Suprapubic skin (tissue), 4 donors: ENCODE data around the gene ERC2. TPM values are rescaled to one million over a fixed set of nuclear protein-coding genes. Genes with fewer than 3 reads are reported as not detected.

Experiments
- DNase-seq, 2 donors: peaks; one replicate each; pipeline ENCODE4 v3.0.0-alpha.2; 2019; ENCODE audit warnings: low spot score in 2 of 2
- H3K27ac ChIP-seq: fragments of 200-600 bp; sonication (generic); one replicate; pipeline ENCODE4 v1.5.1; 2019
- H3K27me3 ChIP-seq: fragments of 200-600 bp; sonication (generic); one replicate; pipeline ENCODE4 v1.5.1; 2019
- H3K36me3 ChIP-seq: fragments of 200-600 bp; sonication (generic); one replicate; pipeline ENCODE4 v1.5.1; 2019
- H3K4me1 ChIP-seq: fragments of 200-600 bp; sonication (generic); one replicate; pipeline ENCODE4 v1.5.1; 2019
- H3K4me3 ChIP-seq: fragments of 200-600 bp; sonication (generic); one replicate; pipeline ENCODE4 v1.5.1; 2019; ENCODE audit warnings: mild to moderate bottlenecking
- H3K9me3 ChIP-seq: fragments of 200-600 bp; sonication (generic); one replicate; pipeline ENCODE4 v1.5.1; 2019
- EP300 ChIP-seq: sonication (generic); formaldehyde crosslinking; IDR thresholded peaks from one replicate; pipeline ENCODE4 v1.6.1; 2017; ENCODE audit warnings: antibody characterized with exemption
- POLR2A ChIP-seq, 2 donors: fragments of 450-650 bp; IDR thresholded peaks; one replicate each; pipeline ENCODE4 v1.6.1; 2017; ENCODE audit warnings: antibody characterized with exemption in 2 of 2, mild to moderate bottlenecking in 2 of 2, moderate library complexity in 2 of 2
- POLR2AphosphoS5 ChIP-seq, 3 donors: sonication (generic); formaldehyde crosslinking; IDR thresholded peaks; one replicate each; pipeline ENCODE4 v1.6.1; 2017; ENCODE audit warnings: antibody characterized with exemption in 3 of 3
- WGBS: methylation state at CpG from one replicate; pipeline ENCODE4 v1.1.5; 2018; 5-methylcytosine and 5-hydroxymethylcytosine counted together
- total RNA-seq, 4 donors: library from RNA; depleted of rRNA; stranded (reverse); fragments of >200 nt; gene quantifications; one replicate each; pipeline ENCODE4 v1.1.0, GENCODE V29; 2016
- TF ChIP-seq, protein P1 (sequence below), 2 donors: fragments of 200-600 bp in 1 of 2; fragments of 450-650 bp in 1 of 2; sonication (generic) in 1 of 2; IDR thresholded peaks; one replicate each; pipeline ENCODE4 v1.5.1; 2016 to 2019; ENCODE audit warnings: antibody characterized with exemption in 2 of 2, mild to moderate bottlenecking in 1 of 2, moderate library complexity in 1 of 2

Gene ERC2
- total RNA-seq, 4 donors from 2014 or later, result 0.21 TPM; not detected in 3

- 80% methylated on average over 14 of the region's 15 CpGs for WGBS
- H3K36me3 ChIP-seq, result no peaks in the 10 kb centered on the region
- TF ChIP-seq EP300 (no peak), POLR2AphosphoS5 (IDR thresholded peaks at IDR 0.05) (no peak), POLR2A (IDR thresholded peaks at IDR 0.05) (no peak)
- TF ChIP-seq, protein P1, sequence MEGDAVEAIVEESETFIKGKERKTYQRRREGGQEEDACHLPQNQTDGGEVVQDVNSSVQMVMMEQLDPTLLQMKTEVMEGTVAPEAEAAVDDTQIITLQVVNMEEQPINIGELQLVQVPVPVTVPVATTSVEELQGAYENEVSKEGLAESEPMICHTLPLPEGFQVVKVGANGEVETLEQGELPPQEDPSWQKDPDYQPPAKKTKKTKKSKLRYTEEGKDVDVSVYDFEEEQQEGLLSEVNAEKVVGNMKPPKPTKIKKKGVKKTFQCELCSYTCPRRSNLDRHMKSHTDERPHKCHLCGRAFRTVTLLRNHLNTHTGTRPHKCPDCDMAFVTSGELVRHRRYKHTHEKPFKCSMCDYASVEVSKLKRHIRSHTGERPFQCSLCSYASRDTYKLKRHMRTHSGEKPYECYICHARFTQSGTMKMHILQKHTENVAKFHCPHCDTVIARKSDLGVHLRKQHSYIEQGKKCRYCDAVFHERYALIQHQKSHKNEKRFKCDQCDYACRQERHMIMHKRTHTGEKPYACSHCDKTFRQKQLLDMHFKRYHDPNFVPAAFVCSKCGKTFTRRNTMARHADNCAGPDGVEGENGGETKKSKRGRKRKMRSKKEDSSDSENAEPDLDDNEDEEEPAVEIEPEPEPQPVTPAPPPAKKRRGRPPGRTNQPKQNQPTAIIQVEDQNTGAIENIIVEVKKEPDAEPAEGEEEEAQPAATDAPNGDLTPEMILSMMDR (IDR thresholded peaks at IDR 0.05), result no peak
- H3K9me3 ChIP-seq, result no peaks in the 10 kb centered on the region
- peaks cover 2% of the 10 kb centered on the region for H3K4me1 ChIP-seq
- no peak overlapping the region for H3K4me3 ChIP-seq
- no peak overlapping the region for H3K27ac ChIP-seq
- DNase-seq, result no peak
- H3K27me3 ChIP-seq, result peaks cover 3% of the 10 kb centered on the region
Observed at GRCh38 chr3:55584716-55585368, 883.4 kb downstream of the ERC2 start.

GRCh38 chr3:55584030-55584429 lies 884.2 kb downstream of the ERC2 start:
- no peak for DNase-seq
- H3K36me3 ChIP-seq, result no peaks in the 10 kb centered on the region

DNA sequence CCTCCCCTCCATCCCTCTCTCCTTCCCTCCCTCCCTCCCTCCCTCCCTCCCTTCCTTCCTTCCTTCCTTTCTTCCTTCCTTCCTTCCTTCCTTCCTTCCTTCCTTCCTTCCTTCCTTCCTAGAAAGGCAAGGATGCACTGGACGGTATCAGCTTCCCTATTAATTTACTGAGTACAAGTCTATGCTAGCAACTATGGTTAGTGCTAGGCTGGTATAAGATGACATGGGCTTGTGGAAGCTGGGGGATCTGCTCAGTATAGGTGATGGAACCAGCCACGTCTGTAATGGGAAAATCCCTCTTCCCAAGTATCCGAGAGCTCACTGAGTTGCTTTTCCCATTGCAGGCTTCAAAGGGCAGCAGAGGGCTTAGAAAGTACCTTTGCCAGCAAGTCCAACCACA lies 884.8 kb downstream of the ERC2 start:
- TF ChIP-seq, protein P1 (IDR thresholded peaks at IDR 0.05), result no peak
- TF ChIP-seq POLR2AphosphoS5 (IDR thresholded peaks at IDR 0.05) (no peak), POLR2A (IDR thresholded peaks at IDR 0.05) (no peak), EP300 (no peak)
- no peaks in the 10 kb centered on the region for H3K27me3 ChIP-seq
- no peak overlapping the region for H3K27ac ChIP-seq
- 72% methylated on average over 3 of the region's 3 CpGs for WGBS
- no peak for DNase-seq
- no peaks in the 10 kb centered on the region for H3K36me3 ChIP-seq
- no peaks in the 10 kb centered on the region for H3K9me3 ChIP-seq
- peaks cover 7% of the 10 kb centered on the region for H3K4me1 ChIP-seq
- no peak overlapping the region for H3K4me3 ChIP-seq

More at GRCh38 chr3:55584030-55584429, 884.2 kb downstream of the ERC2 start:
- Histone ChIP-seq H3K27ac (no peak overlapping the region), H3K9me3 (no peaks in the 10 kb centered on the region), H3K4me3 (no peak overlapping the region), H3K4me1 (peaks cover 7% of the 10 kb centered on the region), H3K27me3 (no peaks in the 10 kb centered on the region)
- TF ChIP-seq POLR2AphosphoS5 (IDR thresholded peaks at IDR 0.05) (no peak), EP300 (no peak), POLR2A (IDR thresholded peaks at IDR 0.05) (no peak)
- TF ChIP-seq, protein P1 (IDR thresholded peaks at IDR 0.05), result no peak
- 81% methylated on average over 3 of the region's 3 CpGs for WGBS

DNA sequence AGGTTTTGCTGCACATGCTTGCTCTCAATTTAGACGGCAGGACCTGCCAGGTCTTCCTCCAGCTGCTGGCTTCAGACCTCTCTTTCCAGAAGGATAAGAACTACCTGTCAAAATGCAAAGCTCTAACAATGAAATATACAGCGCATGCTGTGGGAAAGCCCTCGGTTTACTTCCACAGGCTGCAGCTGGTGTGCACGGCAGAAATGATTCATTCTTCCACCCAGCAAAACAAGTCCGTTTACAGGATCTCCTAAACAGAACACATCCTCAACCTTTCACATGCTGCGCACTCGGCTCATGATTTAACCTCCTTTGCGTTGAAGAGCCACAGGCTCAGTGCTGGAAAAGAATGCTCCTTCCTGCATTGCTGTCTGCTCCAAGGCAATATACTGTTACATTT lies 888.8 kb downstream of the ERC2 start:
- WGBS, result 30% methylated on average over 8 of the region's 8 CpGs
- Histone ChIP-seq H3K27me3 (no peaks in the 10 kb centered on the region), H3K9me3 (no peaks in the 10 kb centered on the region), H3K4me1 (peaks cover 7% of the 10 kb centered on the region), H3K27ac (no peak overlapping the region), H3K4me3 (no peak overlapping the region), H3K36me3 (no peaks in the 10 kb centered on the region)
- TF ChIP-seq POLR2A (IDR thresholded peaks at IDR 0.05), result no peak
- TF ChIP-seq, protein P1 (IDR thresholded peaks at IDR 0.05), result no peak
- no peak for TF ChIP-seq POLR2AphosphoS5 (IDR thresholded peaks at IDR 0.05)
- no peak for TF ChIP-seq EP300
- DNase-seq, result no peak

DNA sequence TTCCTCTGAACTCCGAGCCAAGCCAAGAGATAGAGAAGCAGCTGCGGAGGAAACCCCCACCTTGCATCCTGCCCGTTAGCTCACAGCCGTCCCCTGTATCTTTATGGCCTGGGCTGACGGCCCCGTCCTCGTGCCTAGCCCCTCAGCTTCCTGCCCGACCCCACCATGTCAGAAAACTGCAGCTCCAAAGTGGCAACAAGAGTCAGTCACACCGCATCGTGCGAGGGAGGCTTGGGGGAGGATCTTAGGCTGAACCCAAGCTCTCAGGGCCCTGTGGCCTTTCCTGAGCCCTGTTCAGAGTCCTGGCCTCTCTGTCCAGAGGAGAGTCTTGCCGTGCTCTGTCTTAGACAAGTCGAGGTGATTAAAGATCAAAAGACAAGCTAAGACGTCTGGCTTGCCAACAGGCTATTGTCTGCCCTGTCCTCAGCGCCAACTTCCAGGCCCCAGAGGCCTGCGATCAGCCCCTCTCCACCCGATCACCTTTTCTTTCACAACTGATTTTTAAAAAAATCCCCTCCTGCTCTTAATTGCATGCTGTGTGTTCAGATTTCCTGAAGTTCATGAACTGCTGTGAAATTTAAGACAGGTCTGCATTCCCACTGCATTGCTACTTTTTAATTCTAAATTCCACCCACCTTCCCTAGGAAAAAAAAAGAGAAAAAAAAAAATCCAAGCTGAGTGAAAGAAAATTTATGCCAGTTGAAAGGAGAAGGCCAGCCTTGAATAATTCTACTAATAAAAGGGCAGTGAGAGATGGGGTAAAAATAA lies 891.5 kb downstream of the ERC2 start:
- H3K27ac ChIP-seq, result no peak overlapping the region
- no peaks in the 10 kb centered on the region for H3K36me3 ChIP-seq
- WGBS, result 83% methylated on average over 16 of the region's 17 CpGs
- no peaks in the 10 kb centered on the region for H3K27me3 ChIP-seq
- TF ChIP-seq, protein P1 (IDR thresholded peaks at IDR 0.05), result no peak
- TF ChIP-seq EP300 (no peak), POLR2A (IDR thresholded peaks at IDR 0.05) (no peak), POLR2AphosphoS5 (IDR thresholded peaks at IDR 0.05) (no peak)
- no peak for DNase-seq
- no peaks in the 10 kb centered on the region for H3K9me3 ChIP-seq
- H3K4me1 ChIP-seq, result peaks cover 7% of the 10 kb centered on the region
- no peak overlapping the region for H3K4me3 ChIP-seq
